KMS-11 (cell line): ENCODE data around the gene TFF3.

Source experiments
- H2AFZ ChIP-seq: fragments of 200-600 bp; sonication (generic); 2 replicates; pipeline ENCODE4 v1.6.1; 2016; ENCODE audit warnings: antibody characterized with exemption, mixed run types, low read depth
- H3K27ac ChIP-seq: fragments of 200-600 bp; sonication (generic); 2 replicates; pipeline ENCODE4 v1.6.1; 2016; ENCODE audit warnings: mild to moderate bottlenecking, mixed run types
- H3K27me3 ChIP-seq: fragments of 200-600 bp; sonication (generic); 2 replicates; pipeline ENCODE4 v1.6.1; 2017; ENCODE audit warnings: mild to moderate bottlenecking, low read depth, mixed run types, moderate library complexity; ENCODE audit not compliant: insufficient read depth
- H3K36me3 ChIP-seq: fragments of 200-600 bp; sonication (generic); 2 replicates; pipeline ENCODE4 v1.6.1; 2017; ENCODE audit warnings: mild to moderate bottlenecking, mixed run types; ENCODE audit not compliant: insufficient read depth
- H3K4me1 ChIP-seq: fragments of 200-600 bp; sonication (generic); 2 replicates; pipeline ENCODE4 v1.6.1; 2016; ENCODE audit warnings: mild to moderate bottlenecking, low read depth, mixed run types; ENCODE audit not compliant: poor library complexity, severe bottlenecking
- H3K4me2 ChIP-seq: fragments of 200-600 bp; sonication (generic); 2 replicates; pipeline ENCODE4 v1.7.0; 2016; ENCODE audit warnings: mild to moderate bottlenecking, mixed run types
- H3K4me3 ChIP-seq: fragments of 200-600 bp; sonication (generic); IDR thresholded peaks from 2 replicates; pipeline ENCODE4 v1.6.1; 2017; ENCODE audit warnings: low read depth, low read length, mixed read lengths; ENCODE audit not compliant: insufficient read depth
- H3K79me2 ChIP-seq: fragments of 200-600 bp; sonication (generic); 2 replicates; pipeline ENCODE4 v1.6.1; 2016; ENCODE audit warnings: low read depth, mixed run types; ENCODE audit not compliant: insufficient read depth
- H3K9ac ChIP-seq: fragments of 200-600 bp; sonication (generic); 2 replicates; pipeline ENCODE4 v1.6.1; 2016; ENCODE audit warnings: mild to moderate bottlenecking, mixed run types
- H4K20me1 ChIP-seq: fragments of 200-600 bp; sonication (generic); 2 replicates; pipeline ENCODE4 v1.6.1; 2016; ENCODE audit warnings: mild to moderate bottlenecking, mixed run types; ENCODE audit not compliant: insufficient read depth
- CTCF ChIP-seq: fragments of 200-600 bp; sonication (generic); conservative IDR thresholded peaks from 2 replicates; pipeline ENCODE4 v1.6.1; 2017; ENCODE audit warnings: low read depth, mild to moderate bottlenecking, antibody characterized with exemption, low read length, moderate library complexity, mixed read lengths

TFF3 gene

GRCh38 chr21:42269386-42269785 is 45.8 kb downstream of the TFF3 start:
- Histone ChIP-seq H3K79me2 (no peaks in the 10 kb centered on the region), H4K20me1 (no peaks in the 10 kb centered on the region), H3K27ac (no peak overlapping the region), H3K9ac (no peak overlapping the region), H3K36me3 (no peaks in the 10 kb centered on the region), H3K4me2 (no peak overlapping the region), H3K4me1 (no peaks in the 10 kb centered on the region), H3K27me3 (no peaks in the 10 kb centered on the region), H3K4me3 (no peak overlapping the region), H2AFZ (no peak overlapping the region)
- no peak for TF ChIP-seq CTCF

GRCh38 chr21:42266971-42267556 is 48.1 kb downstream of the TFF3 start:
- no peak for TF ChIP-seq CTCF
- H3K79me2 ChIP-seq: no peaks in the 10 kb centered on the region
- H3K27me3 ChIP-seq: no peaks in the 10 kb centered on the region
- no peaks in the 10 kb centered on the region for H4K20me1 ChIP-seq
- H3K36me3 ChIP-seq: no peaks in the 10 kb centered on the region
- no peak overlapping the region for H3K9ac ChIP-seq
- no peaks in the 10 kb centered on the region for H3K4me1 ChIP-seq
- H2AFZ ChIP-seq: no peak overlapping the region
- H3K27ac ChIP-seq: no peak overlapping the region
- no peak overlapping the region for H3K4me3 ChIP-seq
- H3K4me2 ChIP-seq: no peak overlapping the region

- Histone ChIP-seq H3K4me1 (no peaks in the 10 kb centered on the region), H3K4me3 (no peak overlapping the region), H3K9ac (no peak overlapping the region), H3K79me2 (no peaks in the 10 kb centered on the region), H4K20me1 (no peaks in the 10 kb centered on the region), H3K27ac (no peak overlapping the region), H3K4me2 (no peak overlapping the region), H2AFZ (no peak overlapping the region), H3K36me3 (no peaks in the 10 kb centered on the region), H3K27me3 (no peaks in the 10 kb centered on the region)
- no peak for TF ChIP-seq CTCF
These were observed 49.9 kb downstream of the TFF3 start for GRCh38 chr21:42265231-42265812.

GRCh38 chr21:42264245-42265195 is 50.7 kb downstream of the TFF3 start:
- Histone ChIP-seq H4K20me1 (no peaks in the 10 kb centered on the region), H3K27me3 (no peaks in the 10 kb centered on the region), H3K36me3 (no peaks in the 10 kb centered on the region), H3K27ac (no peak overlapping the region), H2AFZ (no peak overlapping the region), H3K4me3 (no peak overlapping the region), H3K4me1 (no peaks in the 10 kb centered on the region), H3K4me2 (no peak overlapping the region), H3K9ac (no peak overlapping the region), H3K79me2 (no peaks in the 10 kb centered on the region)
- no peak for TF ChIP-seq CTCF
